HG03135 (cell line): ENCODE data around the gene CSNK1E.

Experiments used
- ATAC-seq: cut with Tn5 transposase; IDR thresholded peaks from one replicate; pipeline ENCODE4 v1.9.1; 2021; ENCODE audit warnings: mild to moderate bottlenecking, moderate library complexity; ENCODE audit not compliant: unreplicated experiment

Gene CSNK1E

DNA sequence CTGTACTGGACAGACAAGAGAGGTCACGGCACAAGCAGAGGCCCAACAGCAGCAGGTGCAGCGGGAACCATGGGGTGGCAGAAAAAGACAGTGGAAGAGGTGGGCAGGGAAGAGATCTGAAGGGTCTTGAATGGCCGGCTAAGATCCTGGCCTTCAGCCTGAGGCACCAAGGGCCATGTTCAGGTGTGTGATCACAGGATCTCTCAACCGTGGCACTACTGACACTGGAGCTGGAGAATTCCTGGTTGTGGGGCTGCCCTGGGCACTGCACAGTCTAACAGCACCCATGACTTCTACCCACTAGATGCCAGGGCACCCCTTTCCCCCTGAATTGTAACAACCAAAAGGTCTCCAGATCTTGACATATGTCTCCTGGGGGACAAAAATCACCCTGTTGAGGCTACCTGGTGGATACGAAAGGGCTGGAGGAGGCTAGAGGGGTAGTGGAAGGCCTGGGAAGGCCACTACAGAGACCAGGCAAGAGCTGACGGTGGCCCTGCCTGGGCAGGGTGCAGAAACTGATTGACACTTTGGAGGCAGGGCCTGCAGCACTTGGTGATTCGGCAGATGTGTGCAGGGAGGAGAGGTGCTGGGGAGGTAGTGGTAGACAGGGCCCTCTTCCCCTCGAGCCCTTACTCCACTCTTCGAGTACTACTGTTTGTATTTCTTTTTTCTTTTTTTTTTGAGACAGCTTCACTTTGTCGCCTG, 8.3 kb downstream of the CSNK1E start:
- no peak for ATAC-seq

DNA sequence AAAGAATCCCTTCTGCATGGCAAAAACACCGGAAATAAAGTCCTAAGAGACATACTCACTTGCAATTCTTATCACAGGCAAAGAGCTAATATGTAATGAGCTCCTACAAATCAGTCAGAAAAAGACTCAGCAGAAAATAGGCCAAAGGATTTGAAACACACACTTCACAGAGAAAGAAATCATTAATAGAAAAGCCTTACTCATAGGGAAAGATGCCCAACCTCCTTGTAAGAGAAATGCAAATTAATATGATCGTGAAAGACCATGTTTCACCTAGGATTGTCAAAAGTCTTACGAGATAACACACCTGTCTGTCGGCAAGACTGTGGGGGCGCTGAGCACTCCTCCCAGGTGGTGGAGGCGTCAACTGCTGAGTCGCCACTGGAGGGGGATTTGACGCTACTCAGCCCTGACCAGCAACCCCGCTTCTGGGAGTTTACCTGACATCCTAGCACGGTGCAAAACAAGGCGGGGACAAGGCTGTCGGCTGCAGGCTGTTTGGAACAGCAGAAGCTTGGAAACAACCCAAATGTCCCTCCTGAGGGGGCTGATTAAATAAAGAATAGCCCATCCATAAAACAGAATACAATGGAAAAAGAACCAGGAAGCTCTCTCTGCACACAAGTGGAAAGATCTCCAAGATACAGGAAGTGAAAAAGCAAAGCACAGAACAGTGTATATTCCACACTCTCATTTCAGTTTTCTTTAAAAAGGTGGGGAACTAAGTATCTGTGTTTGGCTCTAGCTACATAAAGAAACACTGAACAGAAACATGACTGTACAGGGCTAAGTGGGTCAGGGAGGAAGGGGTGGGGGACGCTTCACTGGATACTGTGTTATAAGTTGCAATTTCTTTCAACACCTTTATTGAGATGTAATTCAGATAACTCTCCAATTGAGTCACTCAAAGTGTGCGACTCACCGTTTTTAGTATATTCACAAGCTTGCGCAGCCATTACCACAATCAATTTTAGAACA, 11.5 kb downstream of the CSNK1E start:
- ATAC-seq: peak; percentile 56

DNA sequence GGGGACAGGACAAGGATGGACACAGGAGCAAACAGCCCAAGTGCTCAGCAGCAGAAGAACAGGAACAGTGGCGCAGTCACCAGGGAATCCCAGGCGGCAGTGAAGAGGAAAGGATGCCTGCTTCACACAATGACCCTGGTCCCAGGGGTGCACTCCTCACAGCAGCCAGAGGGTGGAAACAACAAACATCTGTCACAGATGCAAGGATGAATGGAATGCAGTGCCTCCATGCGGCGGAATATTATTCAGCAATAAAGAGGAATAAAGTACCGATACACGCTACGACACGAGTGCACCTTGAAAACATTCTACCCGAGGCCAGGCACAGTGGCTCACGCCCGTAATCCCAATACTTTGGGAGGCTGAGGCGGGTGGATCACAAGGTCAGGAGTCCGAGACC, 12.7 kb downstream of the CSNK1E start:
- ATAC-seq: no peak

DNA sequence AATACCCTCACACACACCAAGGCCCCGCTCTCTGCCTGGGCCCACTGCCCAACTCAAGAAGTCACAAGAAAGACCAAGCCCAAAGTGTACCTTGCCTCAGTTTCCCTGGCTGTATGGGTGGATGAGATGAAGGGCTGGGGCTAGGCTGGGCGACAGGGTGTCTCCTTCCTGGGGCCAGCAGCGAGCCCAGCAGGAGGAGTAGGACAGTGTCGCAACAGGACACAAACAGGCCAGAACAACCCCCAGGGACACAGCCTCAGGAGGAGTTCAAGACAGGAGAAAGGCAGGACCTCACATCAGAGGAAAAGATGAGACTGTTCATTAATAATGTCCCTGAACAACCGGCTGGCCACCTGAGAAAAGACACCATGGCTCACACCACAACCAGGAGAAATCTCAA, 13.3 kb downstream of the CSNK1E start:
- ATAC-seq: no peak

DNA sequence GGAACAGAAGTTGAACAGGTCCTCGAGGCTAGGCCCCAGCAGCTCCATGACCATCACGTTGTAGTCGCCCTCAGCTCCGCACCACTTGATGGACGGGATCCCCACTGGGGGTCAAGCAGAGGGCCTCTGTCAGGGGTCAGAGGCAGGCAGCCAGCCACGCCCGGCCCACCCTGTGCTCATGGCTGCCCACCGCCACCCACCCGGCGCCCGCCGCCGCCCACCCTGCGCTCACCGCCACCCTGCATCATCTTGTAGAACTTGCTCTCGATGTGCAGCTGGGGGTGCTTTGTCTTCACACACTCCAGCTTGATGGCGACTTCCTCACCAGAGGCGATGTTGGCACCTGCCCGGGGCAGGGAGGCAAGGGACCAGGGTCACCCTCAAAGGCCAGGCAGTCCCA, 14.3 kb downstream of the CSNK1E start:
- ATAC-seq: no peak

DNA sequence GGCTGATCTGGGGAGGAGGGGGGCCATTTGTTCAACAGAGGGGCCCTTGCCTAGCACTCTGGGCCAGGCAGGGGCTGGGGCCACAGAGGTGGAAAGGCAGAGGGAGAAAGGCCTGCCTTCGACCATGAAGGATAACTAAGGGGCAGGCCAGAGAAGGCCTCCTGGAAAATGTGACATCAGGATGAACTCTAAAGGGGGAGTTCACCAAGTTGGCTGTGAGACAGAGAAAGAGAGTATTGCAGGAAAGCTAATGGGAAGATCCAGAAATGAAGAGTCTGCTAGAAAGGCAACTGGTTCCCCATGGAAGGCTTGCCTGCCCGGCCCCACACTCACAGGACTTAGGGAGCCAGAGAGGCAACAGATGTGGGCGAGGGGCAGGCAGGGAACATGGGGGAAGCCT, 16.3 kb downstream of the CSNK1E start:
- no peak for ATAC-seq

DNA sequence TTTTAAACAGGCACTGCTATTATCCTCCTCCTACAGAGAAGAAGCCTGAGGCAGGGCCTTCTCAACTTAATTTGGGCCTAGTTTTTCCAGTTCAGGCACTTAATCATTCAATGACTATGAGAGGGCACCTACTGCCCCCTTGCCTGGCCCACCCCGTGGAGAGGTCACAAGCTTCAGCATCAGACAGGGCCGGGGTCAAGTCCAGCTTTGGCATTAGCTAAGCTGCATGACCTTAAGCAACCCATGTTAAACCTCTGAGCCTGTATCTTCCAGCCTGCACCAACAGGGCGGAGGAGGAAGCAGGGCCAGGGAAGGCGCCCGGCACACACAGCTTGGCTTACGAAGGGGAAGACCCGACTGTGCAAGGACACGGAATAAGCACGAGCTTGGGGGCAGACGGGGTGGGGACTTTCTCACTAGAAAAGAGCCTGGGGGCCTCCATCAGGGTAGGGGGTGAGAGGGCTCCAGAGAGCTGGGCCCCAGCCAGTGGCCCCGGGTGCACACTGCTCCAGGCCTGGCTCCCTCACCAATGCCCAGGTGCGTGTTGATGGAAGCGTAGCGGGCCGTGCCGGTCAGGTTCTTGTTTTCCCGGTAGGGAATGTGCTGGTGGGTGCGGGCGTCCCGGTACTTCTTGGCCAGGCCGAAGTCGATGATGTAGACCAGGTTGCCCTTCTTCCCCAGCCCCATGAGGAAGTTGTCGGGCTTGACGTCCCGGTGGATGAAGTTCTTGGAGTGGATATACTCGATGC, 16.9 kb downstream of the CSNK1E start:
- ATAC-seq: no peak

DNA sequence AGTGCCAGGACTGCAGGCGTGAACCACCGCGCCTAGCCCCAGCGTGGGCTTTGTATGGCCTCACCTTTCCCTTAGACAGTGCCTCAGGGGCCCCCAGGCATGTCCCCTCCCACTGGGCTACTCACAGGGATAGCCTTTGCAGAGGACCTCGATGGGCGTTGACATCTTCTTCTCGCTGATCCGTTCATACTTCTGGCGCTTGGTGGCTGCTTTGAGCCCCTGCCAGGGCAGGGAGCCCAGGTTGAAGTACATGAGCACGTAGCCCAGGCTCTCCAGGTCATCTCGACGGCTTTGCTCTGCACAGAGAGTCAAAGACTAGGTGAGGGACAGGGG, 17.5 kb downstream of the CSNK1E start:
- ATAC-seq: no peak

DNA sequence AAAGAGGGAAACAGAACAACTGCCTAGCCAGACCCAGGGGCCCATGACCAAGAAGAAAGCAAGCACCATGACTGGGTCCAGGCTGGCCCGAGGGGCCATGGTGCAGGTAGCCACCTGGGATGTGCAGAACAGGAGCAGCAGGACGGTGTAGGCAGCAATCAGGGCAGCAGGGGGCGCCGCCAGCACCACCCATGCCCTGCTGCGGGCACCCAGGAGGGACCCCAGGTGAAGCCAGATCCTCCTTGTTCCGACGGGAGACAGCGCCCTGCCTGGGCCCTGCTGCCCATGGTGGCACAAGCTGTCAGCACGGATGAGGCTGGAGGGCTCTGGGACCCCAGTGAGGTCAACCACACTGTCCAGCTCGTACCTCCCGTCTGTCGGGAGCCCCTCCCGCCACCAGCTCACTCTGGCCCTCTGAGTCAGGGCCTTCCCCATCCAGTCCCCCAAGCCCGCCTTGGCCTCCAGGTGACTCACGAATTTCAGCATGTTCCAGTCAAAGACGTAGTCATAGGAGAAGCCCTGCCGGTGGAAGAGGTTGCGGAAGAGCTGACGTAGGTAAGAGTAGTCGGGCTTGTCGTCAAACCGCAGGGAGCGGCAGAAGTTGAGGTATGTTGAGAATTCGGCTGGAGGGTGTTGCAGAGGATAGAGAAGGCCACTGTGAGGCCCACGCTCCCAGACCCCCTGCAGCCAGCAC, 18.8 kb downstream of the CSNK1E start:
- no peak for ATAC-seq

DNA sequence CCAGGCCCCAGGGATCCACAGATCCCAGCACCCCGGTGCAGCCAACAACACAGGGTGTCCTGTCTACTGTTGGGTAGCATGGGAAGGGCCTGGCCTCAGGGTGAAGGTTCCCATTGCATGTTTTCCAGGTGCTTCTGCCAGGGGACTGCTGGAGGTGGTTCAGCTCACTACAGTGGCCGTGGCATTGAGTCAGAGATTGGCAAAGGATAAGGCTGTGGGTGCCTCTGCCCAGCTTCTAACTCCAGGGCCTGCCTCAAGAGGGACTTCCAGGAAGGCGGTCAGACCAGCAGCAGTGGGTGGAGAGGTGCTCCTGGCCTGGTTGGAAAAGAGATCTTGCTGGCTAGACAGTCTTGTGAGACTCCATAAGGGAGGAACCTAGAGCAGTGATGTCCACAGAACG, 20.9 kb downstream of the CSNK1E start:
- ATAC-seq: no peak

DNA sequence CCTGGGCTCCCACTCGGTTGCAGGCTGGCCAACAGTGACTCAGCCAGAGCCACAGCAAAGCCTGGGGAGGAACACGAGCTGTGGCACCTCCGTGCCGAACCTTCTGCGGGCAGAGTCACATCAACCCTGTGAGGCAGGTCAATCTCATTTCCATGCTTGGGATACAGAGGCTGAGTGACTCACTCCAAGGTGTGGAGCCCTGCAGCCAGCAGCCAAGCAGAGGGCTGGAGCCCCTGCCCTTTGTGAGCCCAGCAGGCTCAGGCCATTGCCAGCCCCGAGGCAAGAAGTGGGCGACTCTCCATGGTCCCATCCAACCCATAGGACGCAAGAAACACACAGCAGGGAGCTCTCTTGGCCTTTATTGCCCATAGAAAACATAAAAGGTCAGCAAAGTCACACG, 21.4 kb downstream of the CSNK1E start:
- ATAC-seq: no peak

DNA sequence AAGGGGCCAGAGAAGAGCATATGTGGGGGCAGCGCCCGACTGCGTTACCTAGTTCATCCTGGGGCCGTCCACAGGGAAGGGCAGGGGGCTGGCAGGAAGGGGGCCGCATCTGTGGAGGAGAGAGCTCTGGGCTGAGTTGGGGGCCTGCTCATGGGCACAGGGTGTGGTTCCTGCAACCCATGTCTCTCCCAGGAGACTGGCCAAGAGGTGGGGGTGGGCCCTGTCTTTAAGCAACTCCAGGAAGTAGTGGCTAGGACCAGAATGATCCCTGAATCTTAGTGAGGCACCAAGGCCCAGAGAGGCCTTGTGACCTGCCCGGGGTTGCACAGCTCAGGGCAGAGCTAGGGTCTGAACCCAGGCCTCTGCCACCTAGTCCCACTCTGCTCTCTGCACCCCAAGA, 21.9 kb downstream of the CSNK1E start:
- ATAC-seq: no peak

DNA sequence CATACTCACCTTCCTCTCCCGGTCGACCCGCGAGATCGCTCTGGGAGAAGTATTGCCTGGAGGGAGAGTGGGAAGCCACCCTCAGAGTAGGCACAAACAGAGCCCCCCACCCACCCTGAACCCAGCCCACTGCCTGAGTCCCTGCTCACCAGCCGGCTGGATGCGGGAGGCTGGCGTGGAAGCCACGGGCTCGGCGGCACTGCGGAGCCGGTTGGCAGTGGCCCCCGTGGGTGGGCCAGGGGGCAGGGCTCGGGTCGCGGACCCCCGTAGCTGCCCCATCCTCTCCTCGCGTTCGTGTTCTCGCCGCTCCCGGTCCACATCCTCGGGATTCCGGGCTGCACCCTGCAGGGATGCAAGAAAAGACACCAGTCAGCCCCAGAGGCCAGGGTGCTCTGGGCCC, 23.0 kb downstream of the CSNK1E start:
- ATAC-seq: no peak

DNA sequence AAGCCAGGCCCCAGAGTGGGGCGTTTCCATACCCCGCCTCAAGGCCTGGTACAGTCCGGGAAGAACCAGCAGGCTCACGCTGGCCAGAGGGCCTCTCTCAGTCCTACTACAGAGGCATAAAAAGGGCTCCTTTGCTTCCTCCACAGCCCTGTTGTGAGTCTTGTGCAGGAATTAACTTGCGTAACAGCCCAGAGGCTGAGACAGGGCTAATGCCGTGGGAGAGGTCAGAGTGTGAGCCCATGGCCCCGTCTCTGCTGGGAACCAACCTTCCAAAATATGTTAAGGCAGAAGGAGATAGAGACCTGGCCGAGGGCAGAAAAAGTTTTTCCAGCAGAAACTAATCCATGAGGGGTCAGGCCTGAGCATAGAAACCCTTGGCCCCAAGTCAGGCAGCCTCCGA, 24.5 kb downstream of the CSNK1E start:
- no peak for ATAC-seq

DNA sequence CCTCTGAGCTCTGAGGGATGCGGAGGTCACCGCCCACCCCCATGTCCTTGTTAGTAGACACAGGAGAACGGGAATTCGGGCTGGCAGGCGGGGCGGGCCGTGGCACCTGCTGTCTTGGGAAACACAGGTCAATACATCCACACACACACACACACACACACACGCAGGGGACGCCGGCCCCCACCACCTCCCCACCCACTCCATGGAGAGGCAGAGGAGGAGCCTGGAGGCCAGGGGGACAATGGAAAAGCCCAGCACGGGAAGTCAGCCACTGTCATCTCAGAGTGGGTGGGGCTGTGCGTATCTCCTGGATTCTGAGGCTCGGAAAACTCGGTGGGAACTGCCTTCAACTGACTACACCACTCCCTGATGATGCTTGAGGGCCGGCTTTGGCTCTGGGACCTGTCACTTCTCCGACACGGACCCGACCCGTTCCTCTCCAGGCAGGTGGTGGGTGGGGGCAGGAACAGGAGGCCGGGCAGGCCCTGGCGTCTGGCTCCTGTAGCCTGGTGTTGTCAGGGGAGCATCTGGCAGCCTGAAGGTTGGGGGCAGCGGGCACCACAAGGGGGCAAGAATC, 25.9 kb downstream of the CSNK1E start:
- ATAC-seq: no peak

DNA sequence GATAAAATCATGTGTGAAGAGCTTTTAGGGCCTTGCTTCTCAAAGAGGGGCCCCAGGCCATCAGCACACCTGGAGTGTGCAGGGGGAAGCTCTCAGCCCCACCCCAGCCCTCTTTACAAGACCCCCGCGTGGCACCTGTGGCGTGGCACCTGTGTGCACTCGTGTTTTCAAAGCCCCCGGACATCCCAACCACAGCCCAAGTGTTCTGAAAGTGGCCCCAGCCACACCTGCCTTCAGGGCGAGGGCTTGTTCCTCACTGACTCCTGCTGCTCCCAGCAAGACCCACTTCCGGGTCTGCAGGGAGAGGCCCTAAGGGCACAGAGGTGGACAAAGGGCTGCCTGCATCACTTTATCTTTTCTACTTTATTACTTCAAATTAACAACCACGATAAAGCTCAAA, 26.9 kb downstream of the CSNK1E start:
- ATAC-seq: no peak

DNA sequence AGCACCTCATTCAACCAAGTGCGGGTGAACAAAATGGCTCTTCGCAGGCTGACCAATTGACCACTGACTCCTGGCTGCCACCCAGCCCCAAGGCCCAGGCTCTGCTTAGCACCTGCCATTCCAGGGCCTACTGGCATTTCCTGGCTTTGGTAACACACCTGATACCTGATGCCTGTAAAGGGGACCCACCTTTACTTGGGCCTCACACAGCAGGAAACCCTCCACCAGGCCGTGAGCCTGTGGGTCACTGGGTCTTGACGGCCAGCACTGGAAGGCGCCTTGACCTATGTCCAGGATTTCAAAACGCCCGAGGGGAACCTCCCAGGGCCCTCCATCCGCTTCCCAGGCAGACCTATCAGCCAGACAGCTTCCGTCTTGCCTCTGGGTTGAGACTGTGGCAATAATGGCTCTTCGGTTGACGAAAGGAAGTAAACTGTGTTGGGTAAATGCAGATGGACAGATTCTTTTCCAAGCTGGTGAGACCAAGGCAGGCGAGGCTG, 27.6 kb downstream of the CSNK1E start:
- no peak for ATAC-seq

DNA sequence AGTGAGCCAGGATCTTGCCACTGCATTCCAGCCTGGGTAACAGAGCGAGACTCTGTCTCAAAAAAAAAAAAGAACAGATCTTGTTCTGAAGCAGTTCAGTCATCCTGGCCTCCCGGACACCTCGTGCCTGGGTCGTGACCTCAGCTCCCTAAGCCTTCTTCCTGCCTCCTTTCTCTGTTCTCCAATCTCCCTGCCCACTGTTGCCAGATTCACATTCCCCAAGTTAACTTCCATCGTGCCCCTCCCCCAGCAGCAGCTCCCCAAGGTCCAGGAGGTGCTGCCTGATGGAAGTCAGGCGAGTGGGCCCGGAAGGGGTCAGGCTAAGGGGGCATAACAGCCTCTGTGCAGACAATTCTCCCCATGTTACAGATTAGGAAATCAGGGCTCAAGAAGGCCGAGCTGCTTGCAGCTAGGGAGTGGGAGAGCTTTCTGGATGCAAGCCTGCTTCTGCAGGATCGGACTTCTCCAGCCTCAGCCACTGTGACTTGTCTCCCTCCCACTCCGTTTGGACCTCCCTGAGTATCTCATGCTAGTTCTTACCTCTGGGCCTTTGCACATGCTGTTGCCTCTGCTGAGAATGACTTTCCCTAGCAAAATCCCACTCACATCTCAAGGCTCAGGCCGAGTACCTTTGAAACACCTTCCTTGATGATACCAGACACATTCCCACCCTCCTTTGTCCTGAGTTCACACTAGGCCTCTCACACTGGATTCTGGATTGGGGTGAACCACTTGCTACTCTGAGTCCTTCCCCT, 30.1 kb downstream of the CSNK1E start:
- ATAC-seq: no peak

DNA sequence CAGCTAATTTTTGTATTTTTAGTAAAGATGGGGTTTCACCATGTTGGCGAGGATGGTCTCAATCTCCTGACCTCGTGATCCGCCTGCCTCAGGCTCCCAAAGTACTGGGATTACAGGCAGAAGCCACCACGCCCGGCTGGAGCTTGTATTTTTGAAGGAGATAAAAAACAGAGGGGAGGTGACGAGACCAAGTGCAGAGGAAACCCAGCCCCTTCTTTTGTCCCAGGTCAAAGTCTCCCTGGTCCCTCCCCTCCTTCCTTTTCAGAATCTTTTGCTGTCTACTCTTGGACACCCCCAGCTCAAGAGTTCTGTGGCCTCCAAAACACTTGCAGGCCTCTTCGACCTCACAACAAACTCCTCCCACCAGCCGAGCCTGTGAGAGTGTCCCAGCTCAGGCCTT, 32.2 kb downstream of the CSNK1E start:
- no peak for ATAC-seq

DNA sequence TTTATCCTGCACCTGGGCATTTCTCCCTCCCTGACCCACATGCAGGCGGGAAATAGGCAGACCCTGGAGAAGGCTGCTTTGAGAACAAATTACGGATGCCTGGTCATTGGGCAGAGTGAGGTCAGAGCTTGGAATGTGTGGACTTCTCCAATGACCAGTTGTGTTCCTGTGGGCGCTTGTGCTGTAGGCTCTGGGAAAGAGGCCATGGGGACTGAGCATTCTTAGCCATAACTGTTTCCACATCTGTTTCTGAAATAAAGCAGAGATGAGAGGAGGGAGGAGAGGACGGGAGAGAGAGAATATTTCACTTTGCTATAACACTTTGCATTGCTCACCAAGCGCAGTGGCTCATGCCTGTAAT, 33.2 kb downstream of the CSNK1E start:
- ATAC-seq: no peak
